Stimulated activated naive CD8-positive, alpha-beta T cell treated with anti-CD3 and anti-CD28 coated beads, Interleukin-15, Interleukin-2, amounts not matched to agents 100 ng/mL and 50 ng/mL, for 24 hours (primary cell): Measurements from ENCODE around the gene GNG3.
"Not testable (repeated sequence)": the region's sequence is repeated elsewhere in the genome, so short reads cannot be mapped to it uniquely, and the experiment has no call there.

Source experiments
- H3K27ac Mint-ChIP-seq: one replicate; pipeline ENCODE4 v1.8.0; 2021; ENCODE audit warnings: mild to moderate bottlenecking, mixed read lengths
- H3K27me3 Mint-ChIP-seq: one replicate; pipeline ENCODE4 v1.8.0; 2021; ENCODE audit warnings: mixed read lengths
- H3K36me3 Mint-ChIP-seq: one replicate; pipeline ENCODE4 v1.8.0; 2021; ENCODE audit warnings: low read depth, mixed read lengths
- H3K4me1 Mint-ChIP-seq: one replicate; pipeline ENCODE4 v1.8.0; 2021; ENCODE audit warnings: low read depth, mixed read lengths
- H3K4me3 Mint-ChIP-seq: one replicate; pipeline ENCODE4 v1.8.0; 2021; ENCODE audit warnings: mild to moderate bottlenecking, mixed read lengths
- H3K9me3 Mint-ChIP-seq: one replicate; pipeline ENCODE4 v1.8.0; 2021; ENCODE audit warnings: mixed read lengths

GNG3 gene

DNA sequence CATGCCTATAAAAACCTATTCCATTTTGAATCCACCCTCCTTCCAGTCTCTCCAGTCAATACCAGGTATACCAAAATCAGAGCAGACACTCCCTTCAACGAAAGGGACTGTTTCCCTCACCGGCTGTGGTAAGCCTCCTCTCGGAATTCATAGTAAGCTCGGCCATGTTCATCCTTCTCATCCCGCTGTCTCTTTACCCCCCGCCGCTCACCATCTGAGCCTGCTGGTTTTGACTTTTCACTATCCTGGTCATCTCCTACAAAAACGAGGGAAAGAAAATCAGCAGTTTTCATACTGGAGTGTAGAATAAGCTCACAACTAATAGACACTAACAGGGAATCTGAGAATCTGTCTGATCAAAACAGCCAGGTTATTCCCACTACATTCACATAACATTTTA lies 16.7 kb downstream of the GNG3 start:
- Mint-ChIP-seq H3K27ac (peak overlapping the region; percentile 67), H3K4me3 (peak overlapping the region; percentile 95), H3K36me3 (peaks cover 70% of the 10 kb centered on the region), H3K9me3 (no peaks in the 10 kb centered on the region), H3K27me3 (no peaks in the 10 kb centered on the region), H3K4me1 (peaks cover 62% of the 10 kb centered on the region)

DNA sequence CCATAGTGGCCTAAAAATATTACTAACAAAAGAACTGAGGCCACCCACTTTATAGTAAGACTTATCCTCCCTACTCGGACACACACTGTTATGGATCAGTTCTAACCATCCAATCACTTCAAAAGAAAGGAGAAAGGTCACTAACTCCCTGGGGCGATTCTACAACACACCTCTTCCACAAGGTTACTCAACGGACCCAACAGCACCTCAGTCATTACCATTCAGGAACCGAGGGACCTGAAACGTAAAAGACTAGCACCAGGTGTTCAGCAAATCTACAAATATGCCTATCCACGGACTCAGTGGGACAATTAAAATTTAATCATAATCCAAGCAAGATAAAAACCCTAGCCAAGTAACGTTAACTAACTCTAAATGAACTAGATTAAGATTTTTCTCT lies 18.2 kb downstream of the GNG3 start:
- no peaks in the 10 kb centered on the region for H3K9me3 Mint-ChIP-seq
- peak overlapping the region; percentile 95 for H3K4me3 Mint-ChIP-seq
- H3K27ac Mint-ChIP-seq: peak overlapping the region; percentile 99
- peaks cover 61% of the 10 kb centered on the region for H3K4me1 Mint-ChIP-seq
- no peaks in the 10 kb centered on the region for H3K27me3 Mint-ChIP-seq
- H3K36me3 Mint-ChIP-seq: peaks cover 59% of the 10 kb centered on the region

- no peaks in the 10 kb centered on the region for H3K9me3 Mint-ChIP-seq
- H3K27ac Mint-ChIP-seq: peak overlapping the region; percentile 99
- peak overlapping the region; percentile 95 for H3K4me3 Mint-ChIP-seq
- peaks cover 66% of the 10 kb centered on the region for H3K4me1 Mint-ChIP-seq
- H3K36me3 Mint-ChIP-seq: peaks cover 56% of the 10 kb centered on the region
- H3K27me3 Mint-ChIP-seq: no peaks in the 10 kb centered on the region
These were observed 18.9 kb downstream of the GNG3 start for GRCh38 chr11:62726156-62726914.

DNA sequence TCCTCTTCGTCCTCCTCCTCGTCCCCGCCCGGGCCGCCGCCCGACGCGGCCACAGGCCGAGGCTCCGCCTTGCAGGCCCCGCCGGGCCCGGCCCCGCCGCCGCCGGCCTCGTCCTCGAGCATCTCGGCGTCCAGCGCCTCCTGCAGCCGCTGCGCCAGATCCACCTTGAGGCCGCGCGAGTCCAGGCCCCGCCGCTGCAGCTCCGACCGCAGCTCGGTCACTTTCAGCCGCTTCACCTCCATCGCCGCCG lies 19.4 kb downstream of the GNG3 start:
- H3K9me3 Mint-ChIP-seq: no peaks in the 10 kb centered on the region
- H3K27me3 Mint-ChIP-seq: no peaks in the 10 kb centered on the region
- H3K36me3 Mint-ChIP-seq: peaks cover 51% of the 10 kb centered on the region
- peak overlapping the region; percentile 99 for H3K27ac Mint-ChIP-seq
- peaks cover 69% of the 10 kb centered on the region for H3K4me1 Mint-ChIP-seq
- peak overlapping the region; percentile 95 for H3K4me3 Mint-ChIP-seq

DNA sequence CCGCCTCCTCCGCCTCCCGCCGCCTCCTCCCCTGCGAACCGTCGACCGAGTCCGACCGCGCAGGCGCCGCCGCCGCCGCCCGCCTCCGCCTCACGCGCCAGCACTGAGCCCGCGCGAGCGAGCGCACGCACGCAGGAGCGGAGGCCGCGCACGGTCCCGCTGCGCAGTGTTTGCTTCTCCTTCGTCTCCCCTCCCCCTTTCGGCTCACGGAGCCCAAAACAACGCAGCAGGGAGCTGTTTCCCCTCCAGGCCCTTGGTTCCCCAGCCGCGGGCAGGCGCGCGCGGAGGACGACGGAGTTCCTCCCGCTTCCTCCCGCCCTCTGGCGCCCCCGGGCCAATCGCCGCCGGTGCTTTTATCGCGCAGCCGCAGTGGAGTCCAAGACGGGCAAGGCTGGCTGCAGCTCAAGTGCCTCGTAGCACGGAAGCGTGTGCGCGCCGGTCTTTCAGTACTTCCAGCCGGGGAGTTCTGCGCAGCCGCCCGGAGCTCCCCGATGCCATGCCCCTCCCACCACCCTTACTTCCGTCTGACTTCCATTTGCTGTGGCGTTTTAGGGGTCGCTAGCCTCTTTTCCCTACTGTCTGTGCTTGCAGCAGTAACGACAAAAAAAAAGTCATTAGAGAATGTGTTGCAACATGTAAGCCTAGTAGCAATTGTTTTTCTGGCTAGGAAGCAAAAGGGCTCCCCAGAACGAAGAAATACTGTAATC lies 19.8 kb downstream of the GNG3 start, which contains the start of gene HNRNPUL2:
Gene HNRNPUL2, minus strand, starts transcription at position 293 of the 707 bp plus-strand sequence. CDS start 301 bp downstream, outside the sequence.
- H3K9me3 Mint-ChIP-seq: no peaks in the 10 kb centered on the region
- H3K27me3 Mint-ChIP-seq: no peaks in the 10 kb centered on the region
- H3K4me1 Mint-ChIP-seq: peaks cover 65% of the 10 kb centered on the region
- H3K4me3 Mint-ChIP-seq: peak within 1 kb of the TSS; percentile 95
- H3K27ac Mint-ChIP-seq: peak within 1 kb of the TSS; percentile 99
- peaks cover 46% of the 10 kb centered on the region for H3K36me3 Mint-ChIP-seq

GRCh38 chr11:62727872-62728170 lies 20.3 kb downstream of the GNG3 start:
- peaks cover 62% of the 10 kb centered on the region for H3K4me1 Mint-ChIP-seq
- H3K36me3 Mint-ChIP-seq: peaks cover 41% of the 10 kb centered on the region
- H3K9me3 Mint-ChIP-seq: no peaks in the 10 kb centered on the region
- H3K27me3 Mint-ChIP-seq: no peaks in the 10 kb centered on the region
- H3K27ac Mint-ChIP-seq: peak overlapping the region; percentile 99
- peak overlapping the region; percentile 95 for H3K4me3 Mint-ChIP-seq

DNA sequence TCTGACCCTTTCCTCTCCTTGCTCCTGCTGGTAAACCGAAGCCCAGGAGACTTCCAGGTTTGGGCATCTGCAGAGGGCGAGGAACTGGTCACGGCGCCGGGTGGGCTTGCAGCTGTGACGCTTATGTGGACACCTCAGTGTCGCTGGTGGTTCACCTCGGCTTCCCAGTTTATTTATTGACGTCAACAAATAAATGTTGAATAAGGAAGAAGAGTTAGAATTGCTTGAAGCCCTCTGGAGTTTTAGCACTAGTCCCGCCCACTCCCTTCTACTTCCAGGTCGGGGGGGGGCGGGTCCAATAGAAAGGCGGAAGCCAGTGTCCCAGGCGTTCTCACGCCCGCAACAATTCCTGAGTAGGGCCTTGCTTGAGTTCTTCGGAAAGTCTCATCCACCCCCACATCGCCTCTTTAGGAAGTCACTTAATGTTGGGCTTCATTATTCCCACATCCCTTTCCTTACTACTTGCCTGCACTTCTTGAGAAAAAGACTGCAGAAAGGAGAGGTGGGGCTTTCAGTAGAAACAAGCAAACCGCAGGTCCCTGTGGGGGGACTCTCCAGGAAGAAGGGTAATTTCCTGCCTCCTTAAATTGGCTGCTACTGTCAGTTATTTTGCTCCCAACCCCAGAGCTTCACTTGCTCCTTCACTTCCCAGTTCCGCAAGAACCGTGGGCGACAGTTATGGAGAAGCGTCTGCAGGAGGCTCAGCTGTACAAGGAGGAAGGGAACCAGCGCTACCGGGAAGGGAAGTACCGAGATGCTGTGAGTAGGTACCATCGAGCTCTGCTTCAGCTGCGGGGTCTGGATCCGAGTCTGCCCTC lies 20.9 kb downstream of the GNG3 start, which contains the start of gene TTC9C:
Gene TTC9C, plus strand, starts transcription at position 316 of the 818 bp plus-strand sequence. Its CDS starts 363 bp downstream, at position 679.
- Mint-ChIP-seq H3K27me3 (no peaks in the 10 kb centered on the region), H3K9me3 (no peaks in the 10 kb centered on the region), H3K4me3 (peak within 1 kb of the TSS; percentile 95), H3K27ac (peak within 1 kb of the TSS; percentile 99), H3K36me3 (peaks cover 41% of the 10 kb centered on the region), H3K4me1 (peaks cover 63% of the 10 kb centered on the region)

GRCh38 chr11:62730076-62730475 lies 22.6 kb downstream of the GNG3 start:
- not testable (repeated sequence) for H3K9me3 Mint-ChIP-seq

DNA sequence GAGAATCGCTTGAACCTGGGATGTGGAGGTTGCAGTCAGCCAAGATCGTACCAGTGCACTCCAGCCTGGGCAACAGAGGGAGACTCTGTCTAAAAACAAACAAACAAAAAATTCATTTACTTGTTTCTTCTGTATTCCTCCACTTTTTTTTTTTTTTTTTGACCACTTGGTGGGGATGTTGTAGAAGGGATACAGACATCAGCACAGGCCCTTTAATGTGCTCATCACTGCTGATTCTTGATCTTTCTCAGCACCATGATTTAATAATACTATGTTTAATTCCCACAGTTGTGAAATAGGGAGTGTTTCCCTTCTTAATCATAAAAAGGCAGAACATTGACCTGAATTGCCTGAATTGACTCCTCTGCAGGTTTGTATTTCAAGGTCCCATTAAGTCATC lies 25.4 kb downstream of the GNG3 start:
- Mint-ChIP-seq H3K27ac (no peak overlapping the region), H3K27me3 (no peaks in the 10 kb centered on the region), H3K4me3 (no peak overlapping the region), H3K9me3 (no peaks in the 10 kb centered on the region), H3K4me1 (peaks cover 28% of the 10 kb centered on the region), H3K36me3 (peaks cover 33% of the 10 kb centered on the region)

More at GRCh38 chr11:62730076-62730475, 22.6 kb downstream of the GNG3 start:
- peak overlapping the region; percentile 95 for H3K4me3 Mint-ChIP-seq
- H3K27ac Mint-ChIP-seq, H3K27me3 Mint-ChIP-seq: not testable (repeated sequence)
- H3K4me1 Mint-ChIP-seq: peaks cover 46% of the 10 kb centered on the region
- peaks cover 30% of the 10 kb centered on the region for H3K36me3 Mint-ChIP-seq

GRCh38 chr11:62737196-62737595 lies 29.7 kb downstream of the GNG3 start:
- Mint-ChIP-seq H3K36me3 (peaks cover 41% of the 10 kb centered on the region), H3K27me3 (no peaks in the 10 kb centered on the region), H3K4me1 (peaks cover 7% of the 10 kb centered on the region), H3K27ac (no peak overlapping the region), H3K4me3 (no peak overlapping the region), H3K9me3 (no peaks in the 10 kb centered on the region)

- H3K9me3 Mint-ChIP-seq: no peaks in the 10 kb centered on the region
- no peak overlapping the region for H3K4me3 Mint-ChIP-seq
- no peaks in the 10 kb centered on the region for H3K27me3 Mint-ChIP-seq
- H3K27ac Mint-ChIP-seq: no peak overlapping the region
- H3K4me1 Mint-ChIP-seq: peaks cover 16% of the 10 kb centered on the region
- H3K36me3 Mint-ChIP-seq: peaks cover 5% of the 10 kb centered on the region
These were observed 40.1 kb downstream of the GNG3 start for GRCh38 chr11:62747475-62748160.

GRCh38 chr11:62749931-62750330 lies 42.5 kb downstream of the GNG3 start:
- H3K9me3 Mint-ChIP-seq, H3K27ac Mint-ChIP-seq, H3K36me3 Mint-ChIP-seq, H3K27me3 Mint-ChIP-seq, H3K4me3 Mint-ChIP-seq: not testable (repeated sequence)
- peaks cover 35% of the 10 kb centered on the region for H3K4me1 Mint-ChIP-seq

- peak overlapping the region; percentile 34 for H3K27ac Mint-ChIP-seq
- peaks cover 5% of the 10 kb centered on the region for H3K36me3 Mint-ChIP-seq
- H3K9me3 Mint-ChIP-seq: no peaks in the 10 kb centered on the region
- H3K27me3 Mint-ChIP-seq: no peaks in the 10 kb centered on the region
- peaks cover 35% of the 10 kb centered on the region for H3K4me1 Mint-ChIP-seq
- H3K4me3 Mint-ChIP-seq: no peak overlapping the region
These were observed 44.8 kb downstream of the GNG3 start for GRCh38 chr11:62752177-62752785.

- Mint-ChIP-seq H3K4me1 (peaks cover 35% of the 10 kb centered on the region), H3K27ac (peak overlapping the region; percentile 98), H3K27me3 (no peaks in the 10 kb centered on the region), H3K9me3 (no peaks in the 10 kb centered on the region), H3K4me3 (peak overlapping the region; percentile 99), H3K36me3 (peaks cover 5% of the 10 kb centered on the region)
These were observed 45.7 kb downstream of the GNG3 start for GRCh38 chr11:62752994-62753735.
